HFF-Myc (cell line): Measurements from ENCODE around the gene VASH2.
"Not testable (repeated sequence)": the region's sequence is repeated elsewhere in the genome, so short reads cannot be mapped to it uniquely, and the experiment has no call there.

Experiments used
- DNase-seq: peaks from one replicate; pipeline ENCODE4 v3.0.0-alpha.2; 2011; ENCODE audit warnings: low read depth; ENCODE audit errors: extremely low read depth
- H3K4me3 ChIP-seq: replicated peaks from 2 replicates; pipeline ENCODE4 v1.5.1; 2011; ENCODE audit warnings: low read depth, mild to moderate bottlenecking, control low read depth, low read length
- CTCF ChIP-seq: IDR thresholded peaks from 2 replicates; pipeline ENCODE4 v1.5.1; 2012; ENCODE audit warnings: mild to moderate bottlenecking, low read depth, low read length, control low read depth; ENCODE audit errors: missing control alignments

The VASH2 gene

DNA sequence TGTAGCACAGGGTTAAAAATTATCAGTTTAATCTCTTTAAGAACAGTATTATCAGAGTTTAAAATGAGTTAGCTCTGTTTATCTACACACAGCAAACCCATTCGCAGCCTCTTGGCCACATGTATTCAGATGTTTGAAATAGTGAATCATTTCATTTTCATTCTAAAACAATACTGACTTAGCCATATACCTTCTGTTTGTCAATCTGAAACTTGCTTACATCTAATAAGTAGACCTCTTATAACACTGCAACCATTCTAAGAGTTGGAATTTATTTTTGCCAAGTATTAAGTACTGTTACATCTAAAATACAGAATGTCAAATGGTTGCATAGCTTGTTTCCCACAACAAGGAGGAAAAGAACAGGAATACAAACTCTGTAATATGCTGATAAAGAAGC lies 39.9 kb downstream of the VASH2 start:
- H3K4me3 ChIP-seq = no peak overlapping the region
- TF ChIP-seq CTCF = no peak
- DNase-seq = no peak

GRCh38 chr1:212993960-212994359 lies 43.6 kb downstream of the VASH2 start:
- H3K4me3 ChIP-seq, DNase-seq: not testable (repeated sequence)

DNA sequence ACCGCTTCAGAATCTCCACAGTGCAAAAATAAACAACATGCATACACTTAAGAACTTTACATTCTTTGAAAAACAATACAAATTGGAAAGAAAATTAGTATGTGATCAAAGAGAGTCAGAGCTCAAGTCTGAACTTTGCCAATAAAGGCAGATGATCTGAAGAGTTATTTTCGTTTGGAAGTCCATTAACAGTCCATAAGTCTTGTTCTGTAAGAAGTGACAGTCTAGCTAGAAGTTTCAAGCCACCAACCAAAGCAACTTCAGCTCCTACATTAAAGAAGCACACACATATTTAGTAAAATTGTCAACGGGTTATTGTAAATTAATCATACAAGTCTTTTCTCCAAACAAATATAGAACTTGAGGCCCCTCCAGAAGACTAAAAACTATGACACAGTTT lies 44.6 kb downstream of the VASH2 start:
- no peak for DNase-seq
- TF ChIP-seq CTCF = no peak
- no peak overlapping the region for H3K4me3 ChIP-seq

GRCh38 chr1:213003256-213003655 lies 52.9 kb downstream of the VASH2 start:
- H3K4me3 ChIP-seq = no peak overlapping the region
- TF ChIP-seq CTCF = no peak
- DNase-seq = no peak

GRCh38 chr1:213008564-213008963 lies 58.2 kb downstream of the VASH2 start:
- no peak for TF ChIP-seq CTCF
- no peak overlapping the region for H3K4me3 ChIP-seq
- no peak for DNase-seq

DNA sequence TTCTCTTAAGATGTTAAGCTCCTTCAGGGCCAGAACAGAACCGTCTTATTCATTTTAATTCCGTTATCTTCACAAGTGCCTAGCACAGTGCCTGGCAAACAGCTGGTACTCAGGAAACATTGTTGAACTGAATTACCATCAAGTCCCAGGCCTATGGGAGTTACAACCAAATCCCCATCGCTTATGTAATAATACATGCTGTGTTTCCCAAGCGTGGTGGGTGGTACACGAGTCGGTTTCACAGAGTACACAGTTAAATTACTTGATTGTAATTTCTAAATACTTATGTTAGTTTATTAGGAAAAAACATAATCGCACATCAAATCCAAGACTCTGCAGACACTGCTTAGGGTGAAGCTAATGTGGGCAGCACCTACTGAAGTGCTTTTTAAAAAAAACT lies 64.3 kb downstream of the VASH2 start:
- TF ChIP-seq CTCF = no peak
- no peak for DNase-seq
- peak overlapping the region; percentile 83 for H3K4me3 ChIP-seq

DNA sequence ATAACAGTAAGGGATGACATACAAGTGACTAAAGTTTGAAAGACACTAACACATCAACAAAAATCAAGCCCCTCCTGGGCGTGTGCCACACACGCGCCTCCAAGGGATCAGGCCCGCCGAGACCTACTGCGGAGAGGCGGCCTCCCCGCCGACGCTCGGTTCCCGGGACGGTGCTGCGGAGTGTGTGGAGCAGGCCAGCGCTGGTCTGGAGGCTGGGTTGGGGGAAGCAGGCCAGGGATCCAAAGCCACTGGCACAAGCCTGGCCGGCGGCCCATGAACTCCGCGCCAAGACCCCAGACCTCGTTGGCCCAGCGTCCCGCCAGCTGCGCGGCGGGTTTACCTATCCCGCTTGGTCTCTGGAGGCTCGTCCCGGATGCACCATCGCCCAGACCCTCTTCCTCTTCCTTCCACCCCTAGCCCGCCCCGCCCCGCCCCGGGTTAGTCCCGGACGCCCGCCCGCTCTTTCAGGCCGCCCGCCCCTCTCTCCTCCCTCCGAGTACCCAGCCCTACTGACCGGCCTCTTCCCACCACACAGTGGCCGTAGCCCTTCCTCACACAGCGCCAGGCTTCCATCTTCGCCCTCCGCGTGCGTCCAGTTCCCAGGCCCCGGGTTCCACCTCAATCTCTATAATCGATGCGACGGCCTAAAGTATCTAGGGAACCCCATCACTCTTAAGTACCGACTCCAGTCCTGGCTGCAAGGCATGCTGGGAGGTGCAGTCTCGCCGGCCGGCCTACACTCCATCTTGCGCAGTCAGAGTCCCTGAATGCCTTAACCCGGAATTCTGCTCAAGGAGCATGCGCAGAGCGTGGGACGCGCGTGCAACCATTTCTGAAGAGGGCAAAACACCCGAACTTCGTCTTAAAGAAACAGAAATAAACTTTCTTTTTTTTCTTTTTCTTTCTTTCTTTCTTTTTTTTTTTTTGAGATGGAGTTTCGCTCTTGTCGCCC lies 65.0 kb downstream of the VASH2 start, which contains the start of gene ANGEL2:
Gene ANGEL2 (minus strand): TSS at position 769 of the 952 bp plus-strand sequence. CDS start 196 bp downstream, at position 573.
- no peak for TF ChIP-seq CTCF
- peak; percentile 96 for DNase-seq
- H3K4me3 ChIP-seq = peak within 1 kb of the TSS; percentile 83
